NCI-H1092 treated with DMSO at 0.1 percent for 48 hours (cell line): Measurements from ENCODE around the gene ASPG.

Experiments
- DNase-seq: peaks from one replicate; lab custom pipeline; 2025; lab: John Stamatoyannopoulos, UW

Gene ASPG

DNA sequence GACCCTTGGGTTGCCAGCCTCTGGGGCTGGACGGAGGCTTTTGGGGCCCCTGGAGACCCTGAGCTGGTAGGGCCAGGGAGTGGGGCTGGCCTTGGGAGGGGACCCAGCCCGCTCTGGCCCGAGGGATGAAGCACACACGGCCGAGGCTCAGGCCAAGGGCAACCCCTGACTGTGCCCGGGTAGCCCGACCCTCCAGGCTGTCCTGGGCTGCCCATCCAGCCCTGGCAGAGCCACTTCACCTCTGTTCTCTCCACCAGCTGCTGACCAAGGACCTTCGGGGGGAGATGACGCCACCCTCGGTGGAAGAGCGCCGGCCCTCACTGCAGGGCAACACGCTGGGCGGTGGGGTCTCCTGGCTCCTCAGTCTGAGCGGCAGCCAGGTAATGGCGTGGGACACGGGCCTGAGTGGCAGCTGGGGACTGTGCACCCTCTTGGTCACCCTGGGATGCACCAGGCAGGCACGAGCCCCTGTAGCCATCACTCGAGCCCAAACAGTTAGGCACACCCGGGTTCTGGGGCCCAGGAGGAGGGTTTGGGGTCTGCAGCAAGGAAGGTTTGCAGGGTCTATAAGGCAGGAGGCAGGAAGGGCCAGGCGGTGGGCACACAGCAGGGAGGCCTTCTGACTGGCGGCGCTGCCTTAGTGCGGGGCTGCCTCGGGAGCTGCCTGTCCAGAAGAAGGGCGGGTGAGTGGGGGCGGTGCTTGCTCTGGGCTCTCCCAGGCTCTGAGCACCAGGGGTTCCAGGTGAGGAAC lies 19.7 kb downstream of the ASPG start:
- no peak for DNase-seq

DNA sequence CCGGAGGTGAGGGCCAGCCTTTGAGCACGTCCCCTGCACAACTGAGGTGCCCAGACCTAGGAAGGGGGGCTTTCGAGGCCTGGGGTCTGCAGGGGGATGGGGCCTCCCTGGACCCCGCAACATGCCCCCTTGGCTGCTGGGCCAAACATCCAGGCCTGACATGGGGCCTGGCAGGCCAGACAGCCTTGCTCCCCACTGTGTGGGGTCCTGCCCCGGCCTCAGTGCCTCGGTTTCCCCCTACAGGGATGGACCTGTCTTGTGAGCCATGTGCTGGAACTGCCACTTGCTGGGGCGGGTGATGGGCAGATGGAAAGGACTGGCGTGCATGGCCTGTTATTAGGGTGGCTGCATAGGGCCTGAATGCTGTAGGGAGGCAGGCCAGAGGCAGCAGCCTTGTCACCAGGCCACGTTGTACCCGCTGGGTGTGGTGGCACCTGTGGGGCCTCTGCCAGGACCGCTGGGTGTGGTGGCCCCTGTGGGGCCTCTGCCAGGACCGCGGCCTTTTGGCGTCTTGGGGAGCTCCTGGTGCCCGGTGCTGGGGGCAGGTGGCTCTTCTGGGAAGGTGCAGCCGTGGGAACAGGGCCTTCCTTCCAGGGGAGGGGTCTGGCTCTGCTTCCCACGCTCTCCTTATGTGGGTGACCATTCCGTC lies 20.4 kb downstream of the ASPG start:
- DNase-seq: no peak

DNA sequence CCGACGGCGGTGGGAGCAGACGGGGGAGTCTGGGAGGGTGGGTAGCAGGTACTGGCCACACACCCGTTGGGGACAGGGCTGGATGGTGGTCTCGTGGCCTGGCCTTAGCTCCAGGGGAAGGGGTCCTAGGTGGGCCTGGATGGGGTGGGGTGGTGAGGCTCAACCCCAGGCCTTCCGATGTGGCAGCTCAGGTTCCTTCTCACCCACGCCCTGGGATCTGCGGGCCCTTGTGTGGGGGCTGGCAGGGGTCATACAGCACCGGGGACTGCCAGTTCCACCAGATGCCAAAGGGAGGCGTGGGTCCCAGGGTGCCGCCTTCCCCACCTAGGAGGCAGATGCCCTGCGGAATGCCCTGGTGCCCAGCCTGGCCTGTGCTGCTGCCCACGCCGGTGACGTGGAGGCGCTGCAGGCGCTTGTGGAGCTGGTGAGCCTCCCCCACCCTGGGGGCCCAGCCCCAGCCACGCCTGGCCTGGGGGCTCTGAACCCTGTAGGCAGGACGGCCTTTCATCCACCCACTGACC lies 21.0 kb downstream of the ASPG start:
- DNase-seq: no peak

DNA sequence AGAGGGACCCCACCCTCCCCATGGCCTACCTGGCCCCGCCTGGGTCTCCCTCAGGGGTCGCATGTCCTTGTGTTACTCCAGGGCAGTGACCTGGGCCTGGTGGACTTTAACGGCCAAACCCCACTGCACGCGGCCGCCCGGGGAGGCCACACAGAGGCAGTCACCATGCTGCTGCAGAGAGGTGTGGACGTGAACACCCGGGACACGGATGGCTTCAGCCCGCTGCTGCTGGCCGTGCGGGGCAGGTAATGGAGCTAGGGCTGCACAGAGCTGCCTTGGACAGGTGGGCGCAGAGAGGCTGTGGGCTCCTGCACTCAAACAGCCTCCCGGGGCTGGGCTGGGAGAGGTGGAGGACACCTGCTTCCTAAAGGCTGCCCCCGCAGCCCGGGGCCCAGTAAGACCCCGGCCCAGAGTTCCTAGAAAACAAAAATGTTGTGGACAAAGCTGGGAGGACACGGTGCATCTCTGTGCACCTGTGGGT lies 21.6 kb downstream of the ASPG start:
- no peak for DNase-seq

DNA sequence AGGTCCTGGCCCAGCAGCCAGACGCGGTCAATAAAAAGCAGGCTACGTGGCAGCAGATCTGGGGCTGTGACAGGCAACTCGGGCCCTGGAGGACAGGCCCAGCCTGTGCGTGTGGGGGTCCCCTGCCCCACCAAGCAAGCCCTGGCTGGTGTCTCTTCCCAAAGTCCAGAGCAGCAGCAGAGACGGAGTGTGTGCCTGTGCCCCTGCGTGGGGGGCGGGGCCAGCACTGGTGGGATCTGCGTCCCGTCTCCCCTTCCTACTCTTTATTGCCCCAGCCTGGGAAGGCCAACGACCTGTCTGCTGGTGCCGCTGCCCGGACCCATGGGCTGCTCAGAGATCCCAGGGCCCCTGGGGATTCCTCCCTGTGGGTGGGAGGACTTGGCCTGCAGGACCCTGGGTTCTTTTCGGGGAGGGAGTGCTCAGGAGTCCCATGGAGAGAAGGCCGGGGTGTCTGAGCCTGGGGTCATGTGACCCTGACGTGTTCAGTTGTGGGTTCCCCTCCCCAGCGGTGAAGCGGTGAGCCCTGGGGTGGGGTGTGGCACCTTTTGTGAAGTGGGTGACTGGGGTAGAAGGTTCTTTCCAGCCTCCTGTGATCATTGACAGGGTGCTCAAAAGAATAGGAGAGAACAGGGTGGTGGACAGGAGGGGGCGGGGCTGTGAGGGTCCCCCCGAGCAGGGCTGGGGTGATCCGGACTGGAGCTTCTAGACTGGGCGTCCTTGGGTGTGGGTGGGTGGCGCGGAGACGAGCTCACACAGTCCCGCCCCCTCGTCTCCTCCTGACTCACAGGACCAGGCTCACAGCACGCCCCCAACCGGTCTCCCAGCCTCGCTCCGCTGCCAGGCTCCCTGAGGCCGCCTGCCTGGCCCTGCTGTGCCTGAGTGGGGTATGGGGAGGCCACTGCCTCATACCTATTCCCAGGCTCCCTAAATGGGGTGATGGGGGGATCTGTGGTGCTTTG lies 22.4 kb downstream of the ASPG start:
- DNase-seq: no peak

DNA sequence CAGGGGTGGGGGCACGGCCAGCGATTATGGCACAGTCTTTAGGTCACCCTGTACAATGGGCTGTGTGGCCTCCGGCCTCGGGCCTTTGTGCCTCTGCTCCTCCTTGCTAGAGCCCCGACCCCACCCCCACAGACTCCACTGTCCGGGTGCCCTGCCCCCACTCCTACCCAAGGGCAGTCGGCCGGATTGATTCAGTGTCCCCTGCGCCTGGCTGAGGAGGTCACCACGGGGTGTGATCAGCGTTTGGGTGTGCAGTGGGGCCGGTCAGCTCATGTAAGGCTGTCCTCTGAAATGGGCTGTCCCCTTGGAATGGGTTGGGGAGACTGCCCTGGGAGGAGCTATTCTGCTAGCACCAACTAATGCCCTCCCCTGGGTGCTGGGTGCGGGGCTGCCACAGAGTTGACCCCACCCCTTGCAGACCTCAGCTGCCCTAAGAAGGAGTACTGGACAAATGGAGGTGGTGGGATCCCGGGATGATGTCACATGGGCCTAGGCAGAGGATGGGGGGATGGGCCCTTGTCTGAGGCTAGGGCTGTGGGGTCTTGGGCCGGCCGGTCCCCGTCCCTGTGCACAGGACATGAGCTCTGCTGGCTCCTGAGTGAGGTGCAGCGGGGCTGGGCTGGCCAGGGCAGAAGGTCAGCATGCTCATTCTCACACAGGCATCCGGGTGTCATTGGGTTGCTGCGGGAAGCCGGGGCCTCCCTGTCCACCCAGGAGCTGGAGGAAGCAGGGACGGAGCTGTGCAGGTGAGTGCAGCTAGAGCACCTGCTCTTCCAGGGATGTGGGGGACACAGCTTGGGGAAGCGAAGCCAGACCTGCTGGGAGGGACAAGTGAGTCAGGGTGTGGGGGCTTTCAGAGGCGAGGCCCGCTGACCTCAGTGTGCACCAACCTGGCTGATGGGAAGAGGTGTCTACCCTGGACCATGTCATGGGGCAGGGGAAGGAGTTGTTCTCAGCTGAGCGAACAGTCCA lies 23.4 kb downstream of the ASPG start:
- DNase-seq: no peak

DNA sequence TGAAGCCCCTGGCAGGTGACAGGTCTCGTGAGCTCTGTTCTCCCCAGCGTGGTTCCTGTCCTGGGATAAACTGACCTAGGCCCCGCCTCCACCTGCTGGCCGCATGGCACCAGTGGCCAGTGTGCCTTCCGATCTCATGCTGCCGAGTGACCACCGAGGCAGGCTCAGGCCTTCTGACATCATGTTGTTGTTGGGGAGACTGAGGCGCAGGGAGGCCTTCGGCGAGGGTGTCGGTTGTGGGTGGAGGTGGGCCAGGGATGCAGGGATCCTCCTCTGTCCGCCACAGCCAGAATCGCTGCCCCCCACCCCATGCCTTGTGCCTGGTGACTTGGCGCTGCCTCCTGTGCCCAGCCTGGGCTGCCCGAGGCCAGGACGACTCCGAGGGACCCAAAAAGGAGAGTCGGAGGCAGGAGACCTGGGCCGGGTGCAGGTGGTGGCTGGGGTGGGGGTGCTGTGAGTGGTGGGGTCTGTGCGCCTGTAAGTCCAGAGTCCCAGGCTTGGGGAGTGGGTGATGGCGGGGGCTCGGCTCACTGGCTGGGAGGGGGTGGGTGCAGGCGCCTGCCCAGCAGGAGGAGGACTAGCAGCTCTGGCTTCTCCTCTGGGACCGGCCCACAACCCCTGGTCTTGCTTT lies 24.3 kb downstream of the ASPG start:
- no peak for DNase-seq

DNA sequence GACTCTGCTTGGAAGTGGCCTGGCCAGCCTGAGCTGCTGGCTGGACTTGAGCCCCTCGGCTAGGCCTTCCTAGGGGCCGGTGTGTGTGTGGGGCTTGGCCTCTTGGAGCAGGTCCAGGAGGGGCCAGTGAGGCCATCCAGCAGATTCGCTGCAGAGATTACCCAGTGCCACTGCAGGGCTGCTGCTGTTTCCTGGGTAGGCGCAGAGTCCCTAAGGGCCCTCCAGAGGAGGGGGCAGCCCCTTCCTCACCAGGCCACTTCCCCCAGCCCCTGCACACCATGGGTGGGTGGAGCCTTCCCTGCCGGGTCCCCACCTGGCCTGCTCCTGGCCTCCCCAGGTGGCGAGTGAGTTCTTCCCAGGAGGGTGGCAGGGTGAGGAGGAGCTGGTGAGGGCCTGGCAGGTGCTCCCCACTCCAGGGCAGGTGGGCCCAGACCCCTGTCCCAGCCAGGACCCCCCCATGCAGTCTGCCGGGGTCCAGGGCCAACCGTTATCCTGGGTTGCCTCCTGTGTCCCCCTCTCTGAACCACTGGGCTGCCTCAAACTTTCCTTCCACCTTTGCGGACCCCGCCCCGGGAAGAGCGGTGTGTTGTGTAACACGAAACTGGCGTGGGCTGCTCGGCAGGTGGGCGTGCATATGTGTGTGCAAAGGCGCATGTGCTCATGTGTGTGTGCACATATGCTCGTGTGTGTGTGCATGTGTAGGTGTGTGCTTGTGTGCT lies 25.1 kb downstream of the ASPG start:
- no peak for DNase-seq

DNA sequence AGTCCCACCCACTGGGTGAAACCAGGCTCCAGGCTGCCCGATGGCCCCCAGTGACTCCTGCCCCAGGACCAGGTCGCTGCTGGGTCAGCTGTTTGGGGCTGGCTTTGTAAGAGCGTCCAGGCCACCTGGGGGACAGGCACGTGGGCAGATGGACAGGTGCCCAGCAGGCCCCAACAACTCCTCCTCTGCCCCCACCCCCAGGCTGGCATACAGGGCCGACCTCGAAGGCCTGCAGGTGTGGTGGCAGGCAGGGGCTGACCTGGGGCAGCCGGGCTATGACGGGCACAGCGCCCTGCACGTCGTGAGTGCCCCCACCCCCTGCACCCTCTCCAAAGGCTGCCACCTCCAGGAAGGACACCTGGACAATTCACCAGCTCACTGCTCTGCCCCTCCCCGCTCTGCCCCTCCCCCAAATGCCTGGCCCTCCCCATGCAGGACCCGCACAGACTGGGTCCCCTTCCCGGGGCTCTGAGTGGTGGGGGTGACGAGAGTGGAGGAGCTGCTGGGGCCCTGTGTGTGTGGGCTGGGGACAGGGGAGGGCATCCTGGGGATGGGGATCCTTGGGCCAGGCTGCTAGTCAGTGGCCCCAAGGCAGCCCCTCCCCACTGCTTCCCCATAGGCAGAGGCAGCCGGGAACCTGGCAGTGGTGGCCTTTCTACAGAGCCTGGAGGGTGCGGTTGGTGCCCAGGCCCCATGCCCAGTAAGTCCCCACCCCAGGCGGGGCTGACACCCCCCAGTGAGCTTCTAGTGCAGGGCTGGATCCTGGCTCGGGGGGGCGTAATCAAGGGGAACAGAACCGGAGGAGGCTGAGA lies 26.0 kb downstream of the ASPG start:
- DNase-seq: no peak

DNA sequence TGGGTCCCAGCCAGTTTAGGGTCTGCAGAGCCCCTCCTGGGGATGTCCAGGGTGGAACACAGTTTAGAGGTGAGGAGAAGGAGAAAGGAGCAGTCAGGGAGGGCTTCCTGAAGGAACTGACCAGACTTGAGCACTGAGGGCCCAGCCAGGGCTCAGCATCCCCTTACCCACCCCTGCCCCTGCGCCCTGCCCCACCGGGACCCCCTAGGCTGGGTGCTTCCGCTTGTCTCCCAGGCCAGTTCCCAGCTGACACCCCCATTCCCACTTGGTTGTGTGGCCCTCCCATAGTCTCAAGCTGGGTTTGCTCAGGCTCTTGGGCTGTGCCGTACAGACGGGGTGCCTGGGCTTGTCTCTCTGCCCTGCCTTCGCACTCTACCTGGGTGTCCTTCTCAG lies 26.6 kb downstream of the ASPG start:
- DNase-seq: no peak

DNA sequence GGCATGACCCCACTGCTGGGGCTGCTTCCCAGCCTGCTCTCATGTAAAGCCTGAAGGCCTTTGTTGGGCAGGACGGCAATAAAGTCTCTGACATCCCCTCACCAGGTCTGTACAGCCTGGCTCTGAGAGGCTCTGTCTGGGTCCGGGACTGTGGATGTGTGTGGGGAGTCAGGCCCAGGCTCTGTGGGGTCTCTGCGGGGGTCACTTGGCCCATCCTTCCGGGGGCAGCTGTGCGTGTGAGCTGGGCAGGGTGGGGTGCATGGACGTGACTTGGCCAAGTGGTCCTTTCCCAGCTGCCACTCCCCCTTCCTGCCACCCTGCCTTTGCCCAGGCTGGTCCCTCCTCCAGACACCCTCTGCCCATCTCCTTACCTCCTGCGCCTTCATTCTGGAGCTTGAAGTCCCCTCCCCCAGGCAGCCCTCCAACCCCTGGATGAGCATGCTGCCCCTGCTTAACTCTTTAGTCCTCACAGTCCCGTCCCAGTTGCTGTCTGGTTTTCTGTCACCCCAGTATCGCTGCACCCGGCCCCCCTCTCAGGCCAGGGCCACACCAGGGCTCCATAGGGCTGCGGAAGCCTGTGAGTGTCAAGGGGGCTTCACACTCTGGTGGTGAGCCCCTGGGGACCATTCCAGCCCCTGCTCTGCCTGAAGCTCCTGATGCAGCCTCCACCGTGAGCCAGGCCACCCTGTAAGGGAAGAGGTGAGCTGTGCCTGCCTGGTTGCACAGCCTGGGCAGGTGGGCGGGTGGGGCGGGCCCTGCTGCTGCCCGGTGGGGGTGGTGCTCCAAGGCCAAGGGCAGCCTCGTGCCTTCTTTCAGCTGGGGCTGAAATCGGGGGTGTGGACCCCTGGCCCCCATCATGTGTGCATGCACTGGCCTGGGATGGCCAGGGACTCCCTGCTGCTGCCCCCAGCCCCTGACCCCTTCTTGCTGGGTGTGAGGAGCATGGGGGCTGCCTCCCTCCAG lies 27.4 kb downstream of the ASPG start:
- no peak for DNase-seq

DNA sequence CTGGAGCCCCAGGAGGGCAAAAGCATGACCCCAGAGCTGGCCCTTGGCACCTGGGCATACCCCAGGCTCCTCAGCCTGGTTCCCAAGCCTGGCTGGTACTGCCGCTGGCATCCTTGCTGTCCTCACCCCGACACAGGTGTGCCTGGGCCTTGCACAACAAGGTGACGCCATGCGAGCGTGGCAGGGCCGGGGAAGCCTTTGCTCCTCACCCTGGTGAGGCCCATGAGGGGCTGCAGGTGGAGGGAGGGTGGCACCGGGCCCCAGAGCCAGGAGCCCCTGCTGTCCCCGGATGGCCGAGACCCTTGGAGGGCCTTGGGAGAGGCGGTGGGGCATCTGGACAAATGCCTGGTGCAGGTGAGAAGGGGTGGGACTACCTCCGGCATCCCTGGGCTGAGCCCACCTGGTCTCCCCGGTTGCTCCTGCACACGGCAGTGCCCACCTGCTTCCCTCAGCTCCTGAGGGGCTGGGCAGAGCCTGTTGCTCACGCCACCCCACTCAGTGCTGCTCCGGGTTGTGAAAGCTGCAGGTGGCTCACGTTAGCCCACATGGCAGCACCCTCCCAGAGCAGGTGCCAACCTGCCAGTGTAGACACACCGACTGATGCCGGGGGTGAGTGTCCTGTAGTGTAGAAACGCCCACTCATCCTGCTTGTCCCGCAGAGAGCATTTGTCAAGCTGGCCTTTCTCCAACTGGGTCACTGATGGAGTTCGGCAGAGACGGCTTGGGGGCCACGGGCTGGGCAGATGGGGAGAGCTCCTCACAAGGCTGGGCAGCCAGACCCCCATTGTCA lies 28.3 kb downstream of the ASPG start:
- DNase-seq: no peak

DNA sequence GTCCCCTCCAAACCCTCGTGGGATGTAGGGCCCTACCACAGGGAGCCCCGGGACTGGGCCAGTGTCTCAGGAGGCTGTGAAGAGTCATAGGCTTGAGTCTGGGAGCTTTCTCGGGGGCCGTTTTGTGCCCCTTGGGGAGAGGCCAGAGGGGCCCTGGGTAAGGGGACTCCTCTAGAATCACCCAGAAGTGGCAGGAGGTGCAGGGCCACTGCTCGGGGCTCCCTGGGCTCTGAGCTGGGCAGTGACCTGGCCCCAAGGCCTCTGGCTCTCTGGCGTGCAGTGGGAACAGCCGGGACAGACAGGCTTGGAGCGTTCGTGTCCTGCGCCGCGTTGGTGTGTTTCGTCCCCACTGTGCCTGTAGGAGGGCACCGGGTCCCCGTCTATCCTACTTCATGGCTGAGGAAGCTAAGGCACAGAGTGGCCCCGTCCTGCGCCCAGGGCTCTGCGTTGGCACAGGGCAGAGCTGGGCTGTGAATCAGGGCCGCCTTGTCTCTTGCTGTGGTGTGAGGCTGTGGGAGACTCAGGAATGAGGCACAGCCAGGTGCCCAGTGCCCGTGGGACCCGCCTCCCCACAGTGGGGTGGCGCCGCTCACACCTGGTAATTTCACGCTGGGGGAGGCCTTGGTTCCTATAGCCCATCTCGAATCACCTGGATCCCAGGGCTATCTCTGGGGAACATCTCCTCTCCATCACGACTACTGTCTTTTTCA lies 29.1 kb downstream of the ASPG start:
- DNase-seq: no peak

DNA sequence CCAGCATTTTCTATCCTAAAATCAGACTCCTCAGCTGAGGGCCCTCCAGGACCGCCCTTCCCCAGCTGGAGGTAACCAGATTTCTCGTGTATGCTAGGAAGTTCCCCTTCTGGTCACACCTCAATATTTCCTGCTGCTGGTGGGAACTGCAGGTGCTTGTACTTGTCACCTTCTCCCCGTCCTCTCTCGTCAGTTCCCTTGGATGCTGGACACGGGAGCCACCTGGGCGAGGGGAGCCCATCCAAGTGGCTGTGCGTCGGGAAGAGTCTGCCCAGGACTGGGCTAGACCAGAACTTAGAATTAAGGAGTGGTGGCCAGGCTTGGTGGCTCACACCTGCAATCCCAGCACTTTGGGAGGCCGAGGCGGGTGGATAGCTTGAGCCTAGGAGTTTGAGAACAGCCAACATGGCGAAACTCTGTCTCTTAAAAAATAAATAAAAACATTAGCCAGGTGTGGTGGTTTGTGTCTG lies 29.7 kb downstream of the ASPG start:
- no peak for DNase-seq

DNA sequence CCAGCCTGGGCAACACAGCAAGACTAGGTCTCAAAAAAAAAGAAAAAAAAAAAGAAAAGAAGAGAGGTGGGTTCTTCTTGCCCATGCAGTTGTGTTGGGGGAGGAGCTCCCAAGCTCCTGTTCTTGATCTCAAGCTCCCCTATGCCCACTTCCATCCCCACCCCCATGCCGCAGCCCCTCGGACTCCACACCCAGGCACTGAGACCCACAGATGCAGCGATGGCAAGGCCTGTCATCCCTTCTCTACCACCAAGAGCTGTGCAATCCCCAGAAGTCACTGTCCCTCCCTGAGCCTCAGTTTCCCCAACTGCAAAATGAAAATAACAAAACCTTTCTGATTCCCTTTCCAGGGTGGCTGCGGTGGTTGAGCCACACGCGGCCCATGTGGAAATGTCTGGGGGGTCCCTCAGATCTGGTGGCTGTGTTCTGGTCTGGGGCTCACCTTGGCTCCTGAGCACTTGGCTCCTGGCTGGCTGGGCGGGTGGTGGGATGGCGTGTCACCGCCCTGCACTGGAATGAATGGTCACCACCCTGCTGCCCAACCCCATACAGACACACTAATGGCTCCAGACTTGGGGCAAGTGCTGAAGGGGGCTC lies 30.3 kb downstream of the ASPG start:
- DNase-seq: no peak

DNA sequence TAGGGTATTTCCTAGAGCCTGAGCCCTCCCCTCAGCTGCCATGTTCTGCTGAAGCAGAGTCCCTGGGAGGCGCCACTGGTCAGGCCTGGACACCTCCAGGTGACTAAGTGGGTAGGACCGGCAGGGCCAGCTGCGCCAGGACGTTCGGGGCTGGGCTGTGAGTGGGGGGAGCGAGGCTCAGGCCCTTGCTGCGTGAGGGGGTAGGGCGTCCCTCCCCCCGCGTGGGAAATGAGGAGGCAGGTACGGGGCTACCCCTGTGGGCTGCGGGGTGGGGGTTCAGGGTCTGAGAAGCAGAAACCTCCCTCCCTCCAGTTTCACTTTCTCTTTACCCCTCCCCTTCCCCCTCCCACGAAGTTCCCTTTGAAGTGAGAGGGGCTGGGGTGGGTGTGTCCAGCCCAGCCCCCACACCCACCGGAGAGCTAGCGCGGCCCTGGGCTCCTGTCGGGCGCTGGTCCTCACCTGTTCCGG lies 30.8 kb downstream of the ASPG start:
- DNase-seq: no peak
